ENCODE results near the gene EFCC1. TPM values are rescaled to one million over a fixed set of nuclear protein-coding genes. Genes with fewer than 3 reads are reported as not detected.

The EFCC1 gene
- total RNA-seq, 2 experiments from 2014 or later, result 0.22 to 0.25 TPM

DNA sequence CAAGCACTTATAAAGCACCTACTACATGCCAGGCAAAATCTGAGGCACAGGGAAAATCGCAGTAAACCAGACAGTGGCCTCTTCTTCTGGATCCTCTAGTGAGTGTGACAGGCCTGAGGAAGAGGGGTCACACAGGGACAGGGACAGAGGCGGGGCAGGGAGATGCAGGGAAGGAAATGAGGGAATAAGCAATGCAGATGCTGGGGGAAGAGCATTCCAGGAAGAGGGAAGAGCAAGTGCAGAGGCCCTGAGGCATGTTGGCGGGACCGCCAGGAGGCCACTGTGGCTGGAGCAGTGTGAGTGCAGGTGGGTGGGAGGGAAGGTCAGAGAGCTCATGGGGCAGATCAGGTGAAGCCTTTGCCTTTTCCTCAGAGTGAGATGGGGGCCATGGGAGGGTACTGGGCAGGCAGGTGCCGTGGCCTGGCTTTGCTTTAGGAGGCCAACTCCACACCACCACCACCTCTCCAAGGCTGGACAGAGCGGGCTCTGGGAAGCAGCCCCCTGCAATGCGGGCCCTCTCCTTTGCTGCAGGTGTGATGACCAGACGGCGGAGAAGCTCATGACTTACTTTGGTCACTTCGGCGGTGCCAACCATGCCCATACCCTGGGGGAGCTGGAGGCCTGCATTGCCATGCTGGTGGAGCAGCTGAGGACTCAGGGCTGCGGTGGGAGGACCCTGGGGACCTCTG, 32.7 kb downstream of the EFCC1 start:
- Mint-ChIP-seq H3K9me3 (no peaks in the 10 kb centered on the region), H3K4me1 (ENCODE audit: low read depth) (peaks cover 16% of the 10 kb centered on the region), H3K27ac (no peak overlapping the region), H3K4me3 (no peak overlapping the region), H3K27me3 (no peaks in the 10 kb centered on the region), H3K36me3 (ENCODE audit: low read depth) (no peaks in the 10 kb centered on the region)
- ChIA-PET CTCF (no interaction called here), POLR2A (no interaction called here)
- intact Hi-C loops (cut with DNase I, micrococcal nuclease), result no loop called here
- Histone ChIP-seq H3K27me3 (ENCODE audit: control insufficient read depth in 1 of 2, insufficient read depth in 2 of 2, low read length in 2 of 2) (no peaks in the 10 kb centered on the region), H3K36me3 (ENCODE audit: insufficient read depth, low read length) (no peaks in the 10 kb centered on the region), H3K4me3 (ENCODE audit: low read length) (no peak overlapping the region), H3K9me3 (ENCODE audit: control insufficient read depth in 1 of 2, insufficient read depth in 1 of 2, low read length in 2 of 2) (no peaks in the 10 kb centered on the region), H3K4me1 (ENCODE audit: insufficient read depth, low read length) (peaks cover 18% of the 10 kb centered on the region), H3K27ac (ENCODE audit: low read depth in 1 of 2, low read length in 2 of 2) (no peak overlapping the region)
- TF ChIP-seq CTCF (IDR thresholded peaks at IDR 0.05), result no peak
- DNase-seq (no peak), ATAC-seq (ENCODE audit: poor library complexity) (no peak)

DNA sequence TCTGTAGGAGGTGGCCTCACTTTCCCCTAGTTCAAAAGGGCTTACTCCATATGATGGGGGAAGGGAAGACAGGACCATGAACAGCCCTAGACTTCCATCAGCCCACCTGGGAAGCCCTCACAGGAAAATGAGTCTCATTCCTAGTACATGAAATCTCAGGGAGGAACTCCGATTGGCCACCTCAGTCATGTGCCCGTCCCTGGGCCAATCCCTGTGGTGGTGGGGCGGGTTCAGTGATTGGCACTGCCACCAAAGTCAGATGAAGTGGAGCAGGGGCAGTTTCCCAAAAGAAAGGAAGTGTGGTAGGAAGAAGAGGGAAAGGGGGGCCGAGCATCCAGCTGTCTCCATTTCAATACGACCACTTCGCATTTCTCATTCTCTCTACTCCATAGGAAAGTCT, 33.5 kb downstream of the EFCC1 start:
- no peak for DNase-seq
- Mint-ChIP-seq H3K4me1 (ENCODE audit: low read depth) (peaks cover 16% of the 10 kb centered on the region), H3K36me3 (ENCODE audit: low read depth) (no peaks in the 10 kb centered on the region), H3K4me3 (no peak overlapping the region), H3K27me3 (peaks cover under 1% of the 10 kb centered on the region), H3K9me3 (no peaks in the 10 kb centered on the region), H3K27ac (no peak overlapping the region)
- H3K4me1 ChIP-seq (ENCODE audit: insufficient read depth, low read length), result peaks cover 22% of the 10 kb centered on the region
- POLR2A ChIA-PET, result no interaction called here
- H3K27ac ChIP-seq (ENCODE audit: low read depth in 1 of 2, low read length in 2 of 2), result no peak overlapping the region
- no peaks in the 10 kb centered on the region for H3K36me3 ChIP-seq (ENCODE audit: insufficient read depth, low read length)
- H3K9me3 ChIP-seq (ENCODE audit: control insufficient read depth in 1 of 2, insufficient read depth in 1 of 2, low read length in 2 of 2), result no peaks in the 10 kb centered on the region
- H3K4me3 ChIP-seq (ENCODE audit: low read length), result no peak overlapping the region
- CTCF ChIA-PET, result no interaction called here
- peaks cover 0 to 6% of the 10 kb centered on the region in 2 experiments for H3K27me3 ChIP-seq (ENCODE audit: control insufficient read depth in 1 of 2, insufficient read depth in 2 of 2, low read length in 2 of 2)
- TF ChIP-seq CTCF (IDR thresholded peaks at IDR 0.05), result no peak
- intact Hi-C loops (cut with DNase I, micrococcal nuclease), result no loop called here
- ATAC-seq (ENCODE audit: poor library complexity), result peak; percentile 68

DNA sequence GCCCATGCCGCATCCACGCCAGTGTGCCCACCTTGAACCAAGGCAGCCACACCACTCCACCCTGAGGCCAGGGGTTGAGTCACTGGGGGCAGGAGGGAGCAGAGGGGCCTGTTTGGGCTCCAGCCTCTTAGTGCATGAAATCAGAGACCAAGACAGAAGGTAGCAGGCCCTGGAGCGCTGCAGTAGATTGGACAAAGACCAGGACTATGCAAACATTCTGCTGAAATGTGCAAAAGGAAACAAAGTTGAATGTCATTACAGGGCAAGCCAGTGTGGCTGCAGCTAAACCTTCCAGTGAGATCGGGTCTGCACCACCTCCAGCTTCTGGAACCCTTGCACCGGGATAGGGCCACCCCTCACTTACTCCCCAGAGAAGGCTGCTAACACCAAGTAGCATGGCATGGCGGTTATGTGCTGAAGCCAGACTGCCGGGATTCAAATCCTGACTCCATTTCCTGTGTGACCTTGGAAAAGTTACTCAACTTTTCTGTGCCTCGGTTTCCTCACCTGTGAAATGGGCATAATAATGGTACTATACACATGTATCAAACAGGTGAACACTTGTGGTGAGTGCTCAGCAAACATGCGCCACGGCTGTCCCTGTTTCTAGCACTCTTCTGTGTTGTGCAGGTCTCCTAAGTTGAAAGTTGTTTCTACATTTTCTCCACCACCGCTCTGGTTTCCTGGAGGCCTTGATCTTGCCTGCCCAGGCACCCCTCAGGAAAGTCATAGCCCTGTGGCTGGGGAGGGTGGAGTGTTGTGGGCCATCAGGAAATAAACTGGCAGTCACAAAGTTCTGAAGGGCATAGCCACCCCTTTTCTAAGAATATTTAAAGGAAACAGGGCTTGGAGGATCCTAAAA, 34.5 kb downstream of the EFCC1 start:
- H3K9me3 ChIP-seq (ENCODE audit: control insufficient read depth in 1 of 2, insufficient read depth in 1 of 2, low read length in 2 of 2), result no peaks in the 10 kb centered on the region
- ChIA-PET CTCF (interaction anchor here (1.7 kb wide), 1 partner anchor 8 kb away, joined by 7 read pairs; no protein-coding TSS in a partner anchor), POLR2A (interaction anchor here (1.2 kb wide), 1 partner anchor 8 kb away, joined by 3 read pairs; no protein-coding TSS in a partner anchor)
- peak overlapping the region in 1 of 2 donors; percentile 22 for H3K27ac ChIP-seq (ENCODE audit: low read depth in 1 of 2, low read length in 2 of 2)
- H3K4me1 ChIP-seq (ENCODE audit: insufficient read depth, low read length), result peaks cover 26% of the 10 kb centered on the region
- intact Hi-C loops (cut with DNase I, micrococcal nuclease), result no loop called here
- Mint-ChIP-seq H3K36me3 (ENCODE audit: low read depth) (no peaks in the 10 kb centered on the region), H3K27ac (no peak overlapping the region), H3K9me3 (no peaks in the 10 kb centered on the region), H3K27me3 (peaks cover 9% of the 10 kb centered on the region), H3K4me1 (ENCODE audit: low read depth) (peaks cover 16% of the 10 kb centered on the region), H3K4me3 (no peak overlapping the region)
- no peak overlapping the region for H3K4me3 ChIP-seq (ENCODE audit: low read length)
- ATAC-seq (ENCODE audit: poor library complexity) (peak; percentile 39), DNase-seq (peak in 2 of 14 experiments; percentile 22 to 25)
- no peaks in the 10 kb centered on the region for H3K36me3 ChIP-seq (ENCODE audit: insufficient read depth, low read length)
- peaks cover 0 to 8% of the 10 kb centered on the region in 2 experiments for H3K27me3 ChIP-seq (ENCODE audit: control insufficient read depth in 1 of 2, insufficient read depth in 2 of 2, low read length in 2 of 2)
- no peak for TF ChIP-seq CTCF (IDR thresholded peaks at IDR 0.05)
